Effector CD4-positive, alpha-beta T cell (primary cell): ENCODE measurements around the gene MAP2K4.
"Not testable (repeated sequence)": the region's sequence is repeated elsewhere in the genome, so short reads cannot be mapped to it uniquely, and the experiment has no call there.

Source experiments
- DNase-seq: peaks from one replicate; pipeline ENCODE4 v3.0.0-alpha.2; 2020
- total RNA-seq: gene quantifications from one replicate; lab custom pipeline; 2026; lab: John Stamatoyannopoulos, UW

The MAP2K4 gene
- total RNA-seq, result 38.1 reads per million, percentile 62 among the genes with 10 or more reads in this experiment

- DNase-seq, result peak; percentile 88
These were observed at the start of gene MAP2K4 for GRCh38 chr17:12020642-12021622. TSS of gene MAP2K4 (plus strand) at chr17:12020877. CDS start at chr17:12020887, 10 bp downstream.

GRCh38 chr17:11972741-11973140 lies 47.9 kb upstream of the MAP2K4 start:
- DNase-seq, result not testable (repeated sequence)

- no peak for DNase-seq
These were observed 40.9 kb upstream of the MAP2K4 start for GRCh38 chr17:11979795-11980194.

- DNase-seq, result no peak
These were observed 39.9 kb upstream of the MAP2K4 start for GRCh38 chr17:11980813-11981212.

- no peak for DNase-seq
These were observed 38.8 kb upstream of the MAP2K4 start for GRCh38 chr17:11981862-11982261.

GRCh38 chr17:11986179-11986941 lies 34.3 kb upstream of the MAP2K4 start:
- no peak for DNase-seq

- no peak for DNase-seq
These were observed 33.7 kb upstream of the MAP2K4 start for GRCh38 chr17:11986942-11987329.

- no peak for DNase-seq
These were observed 30.2 kb upstream of the MAP2K4 start for GRCh38 chr17:11990363-11990983.

GRCh38 chr17:11991461-11991860 lies 29.2 kb upstream of the MAP2K4 start:
- DNase-seq, result no peak

- DNase-seq, result peak; percentile 32
These were observed 23.9 kb upstream of the MAP2K4 start for GRCh38 chr17:11996722-11997146.

- DNase-seq, result peak; percentile 92
These were observed 23.3 kb upstream of the MAP2K4 start, which contains the start of gene ZNF18 for GRCh38 chr17:11997147-11997971. TSS of gene ZNF18 (minus strand) at chr17:11997475. CDS start at chr17:11992829, 4,646 bp downstream.

GRCh38 chr17:11997972-11998233 lies 22.8 kb upstream of the MAP2K4 start:
- no peak for DNase-seq

GRCh38 chr17:11999696-12000095 lies 21.0 kb upstream of the MAP2K4 start:
- no peak for DNase-seq

GRCh38 chr17:12007466-12007865 lies 13.2 kb upstream of the MAP2K4 start:
- no peak for DNase-seq

- DNase-seq, result no peak
These were observed 1.0 kb downstream of the MAP2K4 start for GRCh38 chr17:12021623-12022140.

GRCh38 chr17:12022310-12022709 lies 1.6 kb downstream of the MAP2K4 start:
- no peak for DNase-seq

GRCh38 chr17:12024327-12024726 lies 3.6 kb downstream of the MAP2K4 start:
- DNase-seq, result no peak

GRCh38 chr17:12027658-12028057 lies 7.0 kb downstream of the MAP2K4 start:
- no peak for DNase-seq

- DNase-seq, result no peak
These were observed 7.9 kb downstream of the MAP2K4 start for GRCh38 chr17:12028611-12029010.

GRCh38 chr17:12034538-12034937 lies 13.9 kb downstream of the MAP2K4 start:
- DNase-seq, result no peak

- DNase-seq, result no peak
These were observed 15.0 kb downstream of the MAP2K4 start for GRCh38 chr17:12035673-12036072.

- DNase-seq, result no peak
These were observed 17.3 kb downstream of the MAP2K4 start for GRCh38 chr17:12037970-12038369.
